RWPE2 (cell line): ENCODE data around the gene VRK3.
"Not testable (repeated sequence)": the region's sequence is repeated elsewhere in the genome, so short reads cannot be mapped to it uniquely, and the experiment has no call there.

Experiments used
- ATAC-seq: fragments of 200-7000 bp; cut with Tn5 transposase; 3 replicates; pipeline ENCODE4 v1.9.1; 2021; ENCODE audit warnings: low read depth
- DNase-seq: peaks from one replicate; pipeline ENCODE4 v3.0.0-alpha.2; 2020; ENCODE audit warnings: low spot score
- H3K27ac ChIP-seq: fragments of 450-650 bp; 2 replicates; pipeline ENCODE4 v1.5.1; 2017; ENCODE audit warnings: mild to moderate bottlenecking; ENCODE audit not compliant: poor library complexity, severe bottlenecking
- H3K27me3 ChIP-seq: fragments of 250-450 bp; sonication (Bioruptor Pico); 2 replicates; pipeline ENCODE4 v1.5.1; 2021; ENCODE audit warnings: mild to moderate bottlenecking, moderate library complexity; ENCODE audit not compliant: insufficient read depth, poor library complexity, severe bottlenecking
- H3K36me3 ChIP-seq: fragments of 250-450 bp; sonication (Bioruptor Pico); 2 replicates; pipeline ENCODE4 v1.5.1; 2020; ENCODE audit warnings: low read depth, mild to moderate bottlenecking, moderate library complexity
- H3K4me1 ChIP-seq: fragments of 250-450 bp; sonication (Bioruptor Pico); 2 replicates; pipeline ENCODE4 v1.5.1; 2021; ENCODE audit warnings: mild to moderate bottlenecking, moderate library complexity; ENCODE audit not compliant: insufficient read depth, poor library complexity, severe bottlenecking
- H3K4me3 ChIP-seq: fragments of 250-450 bp; sonication (Bioruptor Pico); 2 replicates; pipeline ENCODE4 v1.5.1; 2021; ENCODE audit warnings: mild to moderate bottlenecking, moderate library complexity; ENCODE audit not compliant: severe bottlenecking
- H3K9me3 ChIP-seq: fragments of 250-450 bp; sonication (Bioruptor Pico); 2 replicates; pipeline ENCODE4 v1.5.1; 2021; ENCODE audit warnings: mild to moderate bottlenecking, moderate library complexity; ENCODE audit not compliant: severe bottlenecking
- CTCF ChIP-seq: fragments of 450-650 bp; IDR thresholded peaks from one replicate; pipeline ENCODE4 v1.5.1; 2017; ENCODE audit warnings: mild to moderate bottlenecking, moderate library complexity; ENCODE audit not compliant: poor library complexity, severe bottlenecking

VRK3 gene

GRCh38 chr19:49958144-49958543, 67.0 kb downstream of the VRK3 start:
- H3K27ac ChIP-seq, ATAC-seq, H3K27me3 ChIP-seq, H3K4me3 ChIP-seq, H3K4me1 ChIP-seq, H3K36me3 ChIP-seq, DNase-seq, H3K9me3 ChIP-seq: not testable (repeated sequence)

GRCh38 chr19:49957262-49957915, 67.8 kb downstream of the VRK3 start:
- Histone ChIP-seq H3K9me3 (peaks cover 3% of the 10 kb centered on the region), H3K4me1 (no peaks in the 10 kb centered on the region), H3K27ac (no peak overlapping the region), H3K36me3 (no peaks in the 10 kb centered on the region), H3K27me3 (peaks cover 3% of the 10 kb centered on the region), H3K4me3 (no peak overlapping the region)
- no peak for ATAC-seq
- no peak for DNase-seq
- no peak for TF ChIP-seq CTCF

GRCh38 chr19:49956115-49956495, 69.1 kb downstream of the VRK3 start:
- Histone ChIP-seq H3K4me1 (no peaks in the 10 kb centered on the region), H3K36me3 (no peaks in the 10 kb centered on the region), H3K27me3 (peaks cover 3% of the 10 kb centered on the region), H3K4me3 (no peak overlapping the region), H3K27ac (no peak overlapping the region), H3K9me3 (peaks cover 3% of the 10 kb centered on the region)
- no peak for ATAC-seq
- no peak for DNase-seq
- TF ChIP-seq CTCF = no peak

- peaks cover 3% of the 10 kb centered on the region for H3K27me3 ChIP-seq
- DNase-seq (no peak), ATAC-seq (no peak)
- TF ChIP-seq CTCF = no peak
- no peaks in the 10 kb centered on the region for H3K4me1 ChIP-seq
- no peak overlapping the region for H3K4me3 ChIP-seq
- H3K36me3 ChIP-seq = no peaks in the 10 kb centered on the region
- no peak overlapping the region for H3K27ac ChIP-seq
- peaks cover 3% of the 10 kb centered on the region for H3K9me3 ChIP-seq
These were observed 70.2 kb downstream of the VRK3 start for GRCh38 chr19:49954933-49955332.

- Histone ChIP-seq H3K27me3 (peaks cover 3% of the 10 kb centered on the region), H3K36me3 (no peaks in the 10 kb centered on the region), H3K4me1 (no peaks in the 10 kb centered on the region), H3K4me3 (no peak overlapping the region), H3K27ac (no peak overlapping the region), H3K9me3 (peaks cover 3% of the 10 kb centered on the region)
- no peak for TF ChIP-seq CTCF
- DNase-seq = no peak
- no peak for ATAC-seq
These were observed 70.9 kb downstream of the VRK3 start for GRCh38 chr19:49954092-49954829.
